Measurements from ENCODE around the gene PCMTD2.

Gene PCMTD2

GRCh38 chr20:64255361-64256281, at the start of gene PCMTD2:
Gene PCMTD2 (plus strand): TSS chr20:64255748. CDS start chr20:64259966, 4,218 bp downstream.
- peak; percentile 23 for TF ChIP-seq CTCF (IDR thresholded peaks at IDR 0.05; ENCODE audit: low read depth, low read length, missing control alignments)
- peak; percentile 22 for DNase-seq (ENCODE audit: low read depth)
- peak within 1 kb of the TSS; percentile 83 for H3K4me3 ChIP-seq (ENCODE audit: low read depth, low read length)

- TF ChIP-seq CTCF (IDR thresholded peaks at IDR 0.05; ENCODE audit: low read depth, low read length, missing control alignments), result no peak
- DNase-seq (ENCODE audit: low read depth), result no peak
- H3K4me3 ChIP-seq (ENCODE audit: low read depth, low read length), result no peak overlapping the region
Observed at GRCh38 chr20:64206614-64207013, 48.9 kb upstream of the PCMTD2 start.

- no peak for TF ChIP-seq CTCF (IDR thresholded peaks at IDR 0.05; ENCODE audit: low read depth, low read length, missing control alignments)
- no peak overlapping the region for H3K4me3 ChIP-seq (ENCODE audit: low read depth, low read length)
- no peak for DNase-seq (ENCODE audit: low read depth)
Observed at GRCh38 chr20:64207641-64208590, 47.6 kb upstream of the PCMTD2 start.

DNA sequence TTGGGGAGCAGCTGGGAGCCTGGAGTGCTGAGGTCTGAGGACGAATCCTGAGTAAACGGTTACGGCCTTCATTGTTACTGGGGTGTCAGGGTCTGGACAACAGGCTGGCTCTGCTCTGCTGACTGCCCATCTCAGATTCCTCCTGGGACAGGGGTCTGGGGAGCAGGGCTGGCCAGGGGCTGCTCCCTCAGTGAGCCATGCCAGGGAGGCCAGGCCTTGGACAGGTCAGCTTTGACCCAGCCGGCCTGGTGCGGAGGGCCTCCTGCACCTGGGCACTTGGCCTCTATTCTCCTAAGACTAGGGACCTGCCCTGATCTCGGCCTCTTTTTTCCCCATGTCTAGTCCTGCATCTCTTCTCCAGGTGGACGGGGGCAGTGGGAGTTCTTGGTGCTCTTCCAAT, 46.4 kb upstream of the PCMTD2 start:
- no peak for DNase-seq (ENCODE audit: low read depth)
- TF ChIP-seq CTCF (IDR thresholded peaks at IDR 0.05; ENCODE audit: low read depth, low read length, missing control alignments), result no peak
- H3K4me3 ChIP-seq (ENCODE audit: low read depth, low read length), result no peak overlapping the region

DNA sequence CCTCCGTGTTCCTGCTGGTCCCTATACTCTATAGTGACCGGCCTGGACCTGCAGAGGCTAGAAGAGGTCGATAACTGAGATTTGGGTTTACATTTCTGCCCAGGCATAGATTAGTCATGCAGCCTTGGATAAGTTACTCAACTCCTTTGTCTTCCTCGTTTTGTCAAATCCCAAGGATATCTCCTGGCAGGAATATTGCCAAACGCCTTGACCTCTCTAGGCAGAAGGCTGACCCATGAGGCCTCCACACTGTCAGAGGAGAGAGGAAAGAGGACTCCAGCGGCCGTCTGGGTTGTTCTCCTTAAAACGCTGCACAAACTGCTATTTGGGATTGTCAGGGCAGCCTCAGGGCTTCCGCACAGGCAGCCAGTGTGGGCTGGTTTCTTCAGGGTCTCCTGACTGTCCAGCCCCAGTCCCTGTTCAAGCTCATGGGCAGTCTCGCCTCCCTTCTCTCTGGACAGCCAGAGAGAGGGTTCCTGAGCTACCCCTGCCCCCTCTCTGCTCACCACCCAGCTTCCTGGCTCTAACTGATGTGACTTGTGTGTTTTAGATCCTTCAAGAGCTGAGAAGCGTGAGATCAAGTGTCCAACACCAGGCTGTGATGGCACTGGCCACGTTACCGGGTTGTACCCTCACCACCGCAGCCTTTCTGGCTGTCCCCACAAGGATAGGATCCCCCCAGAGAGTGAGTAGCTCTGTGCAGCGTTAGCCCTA, 44.7 kb upstream of the PCMTD2 start:
- DNase-seq (ENCODE audit: low read depth), result no peak
- no peak overlapping the region for H3K4me3 ChIP-seq (ENCODE audit: low read depth, low read length)

More for the DNA sequence above, 44.7 kb upstream of the PCMTD2 start:
- no peak for TF ChIP-seq CTCF (IDR thresholded peaks at IDR 0.05; ENCODE audit: low read depth, low read length, missing control alignments)

All from GM12864 (cell line).